SKM-1 (cell line): ENCODE measurements around the gene ASB5.
"Not testable (repeated sequence)": the region's sequence is repeated elsewhere in the genome, so short reads cannot be mapped to it uniquely, and the experiment has no call there.

Experiments
- DNase-seq: peaks from one replicate; lab custom pipeline; 2025; ENCODE audit not compliant: unreplicated experiment; lab: John Stamatoyannopoulos, UW

Gene ASB5

DNA sequence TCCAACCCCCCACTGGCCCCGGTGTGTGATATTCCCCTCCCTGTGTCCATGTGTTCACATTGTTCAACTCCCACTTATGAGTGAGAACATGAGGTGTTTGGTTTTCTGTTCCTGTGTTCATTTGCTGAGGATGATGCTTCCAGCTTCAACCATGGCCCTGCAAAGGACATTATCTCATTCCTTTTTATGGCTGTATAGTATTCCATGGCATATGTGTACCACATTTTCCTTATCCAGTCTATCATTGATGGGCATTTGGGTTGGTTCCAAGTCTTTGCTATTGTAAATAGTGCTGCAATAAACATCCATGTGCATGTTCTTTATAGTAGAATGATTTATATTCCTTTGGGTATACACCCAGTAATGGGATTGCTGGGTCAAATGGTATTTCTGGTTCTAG, 10.5 kb upstream of the ASB5 start:
- not testable (repeated sequence) for DNase-seq

DNA sequence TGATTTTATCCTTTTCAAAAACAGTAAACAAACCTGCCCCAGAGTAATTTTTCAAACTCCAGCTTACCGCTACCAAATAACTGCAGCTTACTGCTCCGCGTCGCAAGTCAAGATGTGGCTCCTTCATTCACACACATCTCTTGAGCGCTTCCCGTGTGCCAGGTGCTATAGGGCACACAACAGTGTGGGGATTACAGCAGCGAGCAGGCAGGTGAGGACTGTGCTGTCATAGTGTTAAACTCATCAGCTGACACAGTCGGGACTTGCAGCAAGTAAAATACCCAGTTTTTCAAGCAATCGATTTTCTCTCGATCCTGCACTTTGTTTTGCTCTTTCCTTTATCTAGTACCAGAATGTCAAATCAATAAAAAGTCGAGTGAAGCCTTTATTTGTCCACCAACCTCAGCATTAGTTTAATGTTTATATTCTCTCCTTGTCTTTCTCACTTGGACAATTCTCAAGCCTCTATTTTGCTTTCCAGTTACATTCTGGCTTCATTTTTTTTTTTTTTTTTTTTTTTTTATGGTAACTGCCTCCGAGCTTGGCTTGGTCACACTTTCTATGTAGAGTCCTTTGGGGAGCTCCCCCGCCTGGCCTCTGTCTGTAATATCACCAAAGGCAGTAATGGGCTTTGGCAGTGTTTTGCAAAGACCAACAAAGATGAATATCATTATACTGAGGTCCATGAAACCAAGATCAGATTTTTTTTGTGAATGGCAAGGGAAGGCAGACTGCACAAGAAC, 8.3 kb upstream of the ASB5 start:
- no peak for DNase-seq

DNA sequence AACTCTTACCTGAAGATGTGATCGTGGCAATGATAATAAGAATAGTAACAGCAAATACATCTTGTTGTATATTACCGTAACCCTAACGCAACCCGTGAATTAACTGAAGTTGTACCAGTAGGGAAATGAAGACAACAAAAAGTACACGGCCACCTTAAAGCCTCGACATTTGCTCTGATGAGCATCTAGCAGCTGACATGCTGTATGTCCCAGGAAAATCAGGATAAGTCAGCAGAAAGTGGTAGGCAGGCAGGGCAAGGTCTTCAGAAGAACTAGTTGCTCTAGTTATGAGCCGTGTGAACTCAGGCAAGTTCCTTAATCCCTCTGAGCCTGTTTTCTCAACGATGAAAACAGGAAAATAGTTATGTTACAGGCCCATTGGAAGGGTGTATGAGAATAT, 7.7 kb upstream of the ASB5 start:
- DNase-seq: no peak

- DNase-seq: no peak
Observed at GRCh38 chr4:176274441-176274840, 5.4 kb upstream of the ASB5 start.

GRCh38 chr4:176273736-176274135, 4.7 kb upstream of the ASB5 start:
- DNase-seq: no peak

DNA sequence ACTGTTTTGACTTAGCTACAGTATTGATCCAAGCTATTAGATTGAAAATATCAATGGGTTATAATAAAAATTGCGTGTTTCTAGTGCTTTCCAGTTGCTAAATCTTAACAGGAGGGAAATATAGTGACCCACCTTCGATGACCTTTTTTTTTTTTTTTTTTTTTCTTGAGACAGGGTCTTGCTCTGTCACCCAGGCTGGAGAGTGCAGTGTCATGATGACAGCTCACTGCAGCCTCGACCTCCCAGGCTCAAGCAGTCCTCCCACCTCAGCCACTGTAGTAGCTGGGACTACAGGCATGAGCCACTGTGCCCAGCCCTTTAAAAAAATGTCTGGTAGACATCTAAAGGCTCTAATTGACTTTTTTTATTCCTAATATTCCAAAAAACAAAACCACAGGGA, 3.8 kb upstream of the ASB5 start:
- no peak for DNase-seq

GRCh38 chr4:176271749-176272148, 2.7 kb upstream of the ASB5 start:
- no peak for DNase-seq

DNA sequence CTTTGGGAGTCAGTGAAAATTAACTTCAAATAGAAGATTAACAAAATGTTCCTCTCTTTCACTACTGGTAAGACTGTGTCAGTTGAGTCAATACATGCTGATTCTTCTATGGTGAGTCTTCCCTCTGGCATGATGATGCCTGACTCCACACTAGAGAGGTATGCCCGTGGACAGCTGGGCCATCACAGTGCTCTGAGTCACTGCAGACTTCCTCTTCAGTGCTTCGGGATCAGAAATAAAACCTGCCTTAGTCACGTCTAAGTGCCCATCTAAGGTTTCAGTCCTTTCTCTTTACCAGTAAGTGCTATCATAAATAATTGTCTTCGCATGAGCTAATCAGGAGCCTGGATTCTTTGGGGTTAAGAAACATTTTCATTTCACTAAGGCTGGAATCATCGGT, 1.6 kb upstream of the ASB5 start:
- no peak for DNase-seq

DNA sequence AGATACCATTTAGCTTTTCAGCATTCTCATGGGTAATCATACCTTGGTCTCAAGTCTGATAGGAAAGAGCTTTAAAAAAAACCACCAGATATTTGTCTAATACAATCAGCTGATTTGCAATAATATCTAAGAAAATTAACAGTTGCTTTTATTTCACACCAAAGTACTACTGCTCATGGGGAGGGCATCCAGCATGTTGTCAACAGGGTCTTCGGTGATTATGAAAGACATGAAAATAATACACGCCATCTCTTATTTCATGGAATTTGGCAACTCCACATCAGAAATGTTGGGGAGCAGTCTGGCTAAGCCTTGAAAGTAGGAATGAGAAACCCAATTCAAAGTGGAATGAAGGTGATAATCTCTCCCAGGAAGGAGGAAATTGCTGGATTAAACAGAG, 3.0 kb downstream of the ASB5 start:
- DNase-seq: no peak

DNA sequence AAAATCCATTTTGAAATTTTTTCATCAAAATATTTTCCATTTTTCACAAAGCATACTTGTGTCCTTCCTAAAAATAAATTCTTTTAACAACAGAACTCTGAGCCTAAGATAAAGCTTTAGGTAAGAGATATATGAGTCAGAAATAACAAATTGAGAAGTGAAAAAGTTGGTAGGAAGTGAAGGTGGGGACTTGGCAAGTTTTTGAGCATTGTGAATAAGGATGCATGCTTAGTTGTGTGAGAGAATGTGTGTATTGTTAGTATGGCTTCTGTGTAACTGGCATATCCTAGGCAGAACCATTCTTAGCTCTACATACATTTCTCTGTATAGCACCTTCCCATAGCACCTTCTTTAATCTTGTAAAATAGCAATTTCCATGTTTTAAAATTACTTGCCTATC, 6.8 kb downstream of the ASB5 start:
- DNase-seq: no peak

GRCh38 chr4:176261481-176261880, 7.5 kb downstream of the ASB5 start:
- DNase-seq: no peak

- no peak for DNase-seq
Observed at GRCh38 chr4:176261018-176261417, 8.0 kb downstream of the ASB5 start.

GRCh38 chr4:176259330-176260090, 9.5 kb downstream of the ASB5 start:
- DNase-seq: no peak

GRCh38 chr4:176258135-176258534, 10.9 kb downstream of the ASB5 start:
- DNase-seq: no peak

DNA sequence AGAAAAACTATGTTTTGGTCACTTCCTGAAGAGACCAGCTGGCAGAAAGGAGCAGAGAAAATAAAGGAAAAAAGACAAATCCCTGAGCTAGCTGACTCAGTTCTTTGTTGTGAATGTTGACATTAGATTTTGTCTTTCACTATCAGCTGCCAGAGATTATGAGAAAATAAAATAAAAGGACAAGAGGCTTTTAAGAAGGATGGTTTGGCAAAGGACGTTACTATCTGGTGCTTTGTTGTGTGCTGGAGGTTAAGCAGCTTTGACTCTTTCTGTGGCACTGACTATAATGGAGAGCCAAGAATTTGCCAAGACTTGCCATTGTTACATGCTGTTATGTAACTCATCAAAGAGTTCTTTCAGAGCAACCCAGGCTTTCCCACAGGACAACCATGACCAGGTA, 12.1 kb downstream of the ASB5 start:
- no peak for DNase-seq

DNA sequence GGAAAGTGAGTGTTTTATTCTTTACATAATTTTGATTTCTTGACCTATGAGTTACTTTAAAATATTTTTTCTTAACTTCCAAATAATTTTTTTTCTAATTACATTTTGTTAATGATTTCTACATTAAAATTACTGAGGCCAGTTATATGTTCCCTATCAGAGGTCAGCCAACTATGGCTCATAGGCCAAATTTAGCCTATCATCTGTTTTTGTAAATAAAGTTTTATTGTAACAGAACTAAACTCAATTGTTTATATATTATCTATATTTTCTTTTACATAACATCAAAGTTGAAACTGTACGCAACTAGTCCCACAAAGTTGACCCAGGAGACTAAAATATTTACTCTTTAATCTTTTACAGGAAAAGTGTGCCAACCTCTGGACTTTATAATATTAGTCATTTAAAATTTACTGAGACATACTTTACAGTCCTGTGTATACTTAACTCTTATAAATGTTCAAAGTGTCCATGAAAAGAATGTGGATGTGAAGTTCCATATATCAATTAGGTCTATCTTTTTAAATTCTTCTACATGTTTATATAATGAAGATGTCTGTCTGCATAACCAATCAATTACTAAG, 26.2 kb downstream of the ASB5 start:
- no peak for DNase-seq

- DNase-seq: no peak
Observed at GRCh38 chr4:176241703-176242102, 27.3 kb downstream of the ASB5 start.

DNA sequence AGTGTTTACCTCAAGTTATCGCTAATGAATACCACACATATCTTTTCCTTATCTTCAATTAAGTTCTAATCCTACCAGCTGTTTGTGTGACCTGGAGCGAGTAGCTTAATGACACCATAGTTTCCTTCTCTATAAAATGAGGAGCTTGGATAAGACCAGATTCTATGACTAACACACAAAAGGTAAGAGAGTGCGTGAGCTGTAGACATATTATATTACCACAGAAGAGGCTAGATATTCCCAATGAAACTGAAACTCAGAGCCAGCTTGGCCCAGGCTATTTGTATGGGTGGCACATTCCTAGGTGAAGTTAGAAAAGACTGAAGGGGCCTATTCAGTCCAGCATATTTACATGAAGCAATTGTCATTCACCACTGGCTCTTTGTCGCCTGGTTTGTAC, 30.2 kb downstream of the ASB5 start:
- no peak for DNase-seq

- DNase-seq: no peak
Observed at GRCh38 chr4:176238157-176238610, 30.8 kb downstream of the ASB5 start.

DNA sequence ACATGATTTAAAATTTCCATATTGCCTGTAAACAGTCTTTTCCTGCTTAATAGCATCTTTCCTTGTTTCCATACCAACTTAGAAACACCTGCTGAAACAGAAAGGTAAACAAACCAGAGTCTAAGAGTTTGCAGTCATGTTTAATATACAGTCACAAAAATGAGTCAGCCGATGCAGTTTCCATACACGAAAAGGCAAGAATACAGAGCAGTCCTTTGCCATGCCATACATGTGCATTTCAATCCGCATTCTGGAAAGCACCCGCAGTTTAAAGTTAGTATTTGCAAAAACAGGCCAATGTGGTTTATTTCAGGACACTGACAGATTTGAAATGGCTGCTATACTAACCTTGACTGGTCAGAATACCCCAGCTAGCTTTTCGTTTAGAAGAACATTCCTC, 32.1 kb downstream of the ASB5 start:
- DNase-seq: no peak

DNA sequence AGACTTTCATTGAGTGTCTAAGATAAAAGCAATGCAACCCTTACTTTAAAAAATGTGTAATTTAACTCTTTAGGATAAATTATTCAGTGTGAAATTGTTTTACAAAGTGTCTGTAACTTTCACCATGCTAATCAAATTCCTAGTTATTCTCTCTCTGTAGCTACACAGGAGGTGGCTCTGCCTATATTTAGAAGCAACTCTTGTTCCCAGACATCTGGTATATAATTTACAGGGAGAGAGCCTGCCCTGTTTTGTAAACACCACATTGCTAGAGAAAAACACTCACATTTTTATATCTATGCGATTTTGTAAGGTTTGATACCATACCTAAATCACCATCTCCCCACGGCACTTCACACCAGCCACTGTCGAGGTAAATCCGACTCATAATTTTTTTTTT, 38.2 kb downstream of the ASB5 start:
- no peak for DNase-seq

GRCh38 chr4:176229645-176230044, 39.4 kb downstream of the ASB5 start:
- DNase-seq: no peak
